B cell (primary cell): ENCODE results near the gene P2RX3. TPM values are rescaled to one million over a fixed set of nuclear protein-coding genes. Genes with fewer than 3 reads are reported as not detected.
A peak's percentile ranks its signal among the peaks of the same experiment; 100 is the strongest.

Experiments used
- ATAC-seq: fragments of 200-7000 bp; cut with Tn5 transposase; one replicate; pipeline ENCODE4 v1.10.0; 2021; ENCODE audit warnings: low read depth, mild to moderate bottlenecking, moderate number of reproducible peaks, moderate library complexity
- CTCF ChIA-PET: fragments of 350-600 bp; sonication (Branson Sonifier 250); formaldehyde crosslinking; loops from one replicate; lab custom pipeline; 2021; ENCODE audit warnings: antibody characterized with exemption, inconsistent platforms; lab: Charles Lee
- POLR2A ChIA-PET: fragments of 350-600 bp; sonication (Branson Sonifier 250); formaldehyde crosslinking; loops from one replicate; lab custom pipeline; 2021; ENCODE audit warnings: antibody characterized with exemption; lab: Charles Lee
- DNase-seq: peaks from one replicate; pipeline ENCODE4 v3.0.0; 2013
- H2AFZ ChIP-seq: 2 replicates; pipeline ENCODE4 v1.6.1; 2012; ENCODE audit warnings: mild to moderate bottlenecking, low read depth, low read length; ENCODE audit not compliant: insufficient read depth, poor library complexity, severe bottlenecking
- H3K27ac ChIP-seq, 2 donors: 1 replicate in 1 of 2; 2 replicates in 1 of 2; pipeline ENCODE4 v1.5.1; 2012 to 2013; ENCODE audit warnings: low read length in 2 of 2, mild to moderate bottlenecking in 2 of 2, moderate library complexity in 1 of 2
- H3K27me3 ChIP-seq, 4 experiments: fragments of 200-600 bp in 1 of 4; sonication (generic) in 1 of 4; replicated peaks in 1 of 4; 1 replicate in 2 of 4; 2 replicates in 2 of 4; pipeline versions ENCODE4 v1.6.1 to v1.7.0; 2013 to 2016; ENCODE audit warnings: low read length in 3 of 4, mild to moderate bottlenecking in 2 of 4, mixed read lengths in 1 of 4, moderate library complexity in 1 of 4; ENCODE audit not compliant: insufficient read depth in 4 of 4, control insufficient read depth in 3 of 4; ENCODE audit errors: control extremely low read depth in 1 of 4
- H3K36me3 ChIP-seq, 2 experiments: replicated peaks in 1 of 2; 1 replicate in 1 of 2; 2 replicates in 1 of 2; pipeline versions ENCODE4 v1.6.1 to v1.7.1; 2013; ENCODE audit warnings: low read length in 1 of 2; ENCODE audit not compliant: insufficient read depth in 2 of 2, control insufficient read depth in 1 of 2; ENCODE audit errors: control extremely low read depth in 1 of 2, extremely low read depth in 1 of 2
- H3K4me1 ChIP-seq, 2 donors: fragments of 200-600 bp in 1 of 2; sonication (generic) in 1 of 2; 1 replicate in 1 of 2; 2 replicates in 1 of 2; pipeline versions ENCODE4 v1.5.1 to v1.6.1; 2013 to 2017; ENCODE audit warnings: low read length in 2 of 2; ENCODE audit not compliant: control insufficient read depth in 2 of 2, insufficient read depth in 2 of 2
- H3K4me2 ChIP-seq: replicated peaks from 2 replicates; pipeline ENCODE3; 2012; ENCODE audit warnings: mild to moderate bottlenecking, low read depth, low read length; ENCODE audit not compliant: poor library complexity, severe bottlenecking
- H3K4me3 ChIP-seq, 5 experiments: fragments of 200-600 bp in 1 of 5; sonication (generic) in 1 of 5; 1 replicate in 3 of 5; 2 replicates in 2 of 5; pipeline versions ENCODE4 v1.5.1 to v1.7.0; 2011 to 2016; ENCODE audit warnings: low read length in 4 of 5, mild to moderate bottlenecking in 4 of 5, low read depth in 2 of 5, control low read depth in 1 of 5, moderate library complexity in 1 of 5; ENCODE audit not compliant: insufficient read depth in 1 of 5; ENCODE audit errors: control extremely low read depth in 1 of 5, extremely low read depth in 1 of 5
- H3K79me2 ChIP-seq: fragments of 200-600 bp; sonication (generic); one replicate; pipeline ENCODE4 v1.6.0; 2016; ENCODE audit warnings: low read length; ENCODE audit not compliant: control insufficient read depth, insufficient read depth
- H3K9ac ChIP-seq: fragments of 200-600 bp; sonication (generic); 2 replicates; pipeline ENCODE4 v1.6.1; 2017; ENCODE audit warnings: mild to moderate bottlenecking, low read length, moderate library complexity
- H3K9me3 ChIP-seq, 3 donors: one replicate each; pipeline versions ENCODE4 v1.6.1 to v1.7.1; 2013; ENCODE audit warnings: low read length in 2 of 3; ENCODE audit not compliant: control insufficient read depth in 2 of 3, insufficient read depth in 1 of 3; ENCODE audit errors: control extremely low read depth in 1 of 3
- H4K20me1 ChIP-seq: 2 replicates; pipeline ENCODE4 v1.6.0; 2012; ENCODE audit warnings: mild to moderate bottlenecking, low read length; ENCODE audit not compliant: insufficient read depth, control insufficient read depth, poor library complexity, severe bottlenecking
- H3K27ac Mint-ChIP-seq: one replicate; pipeline ENCODE4 v1.8.0; 2021; ENCODE audit warnings: mixed read lengths
- H3K27me3 Mint-ChIP-seq: one replicate; pipeline ENCODE4 v1.8.0; 2021; ENCODE audit warnings: mixed read lengths
- H3K4me1 Mint-ChIP-seq: one replicate; pipeline ENCODE4 v1.8.0; 2021; ENCODE audit warnings: mixed read lengths
- H3K4me3 Mint-ChIP-seq: one replicate; pipeline ENCODE4 v1.8.0; 2021; ENCODE audit warnings: mixed read lengths
- H3K9me3 Mint-ChIP-seq: one replicate; pipeline ENCODE4 v1.8.0; 2022; ENCODE audit warnings: mixed read lengths; ENCODE audit not compliant: insufficient read depth
- CTCF ChIP-seq: fragments of 200-600 bp; IDR thresholded peaks from one replicate; pipeline ENCODE4 v1.8.0; 2022; ENCODE audit warnings: antibody characterized with exemption, mild to moderate bottlenecking
- EZH2 ChIP-seq: IDR thresholded peaks from 2 replicates; pipeline ENCODE4 v1.6.1; 2012; ENCODE audit warnings: borderline replicate concordance, low read depth, mild to moderate bottlenecking, moderate library complexity, low read length; ENCODE audit not compliant: insufficient read depth, poor library complexity, severe bottlenecking
- WGBS: methylation state at CpG from one replicate; pipeline ENCODE4 v1.1.5; 2013; ENCODE audit warnings: missing lambda C conversion rate; ENCODE audit not compliant: insufficient coverage; 5-methylcytosine and 5-hydroxymethylcytosine counted together
- intact Hi-C: fragments of 100-400 bp; cut with micrococcal nuclease; formaldehyde crosslinking; loops from one replicate; pipeline ENCODE4 v1.10.0; 2022
- polyA plus RNA-seq: library from polyadenylated mRNA; depleted of rRNA; stranded (reverse); fragments of >200 nt; gene quantifications from 2 replicates; pipeline ENCODE4 v1.2.3, GENCODE V29; 2012
- total RNA-seq, 2 donors: library from RNA; stranded (reverse); fragments of 120-200 nt in 1 of 2; gene quantifications; 1 replicate in 1 of 2; 2 replicates in 1 of 2; pipeline versions ENCODE4 v1.2.3 to v1.2.4, GENCODE V29; 2013 to 2022

Gene P2RX3
- total and polyA plus RNA-seq, 2 donors (not counting 1 experiment from before 2014, with no cell fraction given) = not detected

- H2AFZ ChIP-seq = no peak overlapping the region
- TF ChIP-seq CTCF = no peak
- no peak for TF ChIP-seq EZH2
- H3K4me3 ChIP-seq = no peak overlapping the region
- H3K27me3 Mint-ChIP-seq = no peaks in the 10 kb centered on the region
- DNase-seq (no peak), ATAC-seq (no peak)
- CTCF ChIA-PET = interaction anchor here (1.1 kb wide), 1 partner anchor 18 kb away, joined by 4 read pairs; no protein-coding TSS in a partner anchor
- H3K36me3 ChIP-seq = peaks cover 0 to 58% of the 10 kb centered on the region in 2 experiments
- no CpG with 5 or more reads among the region's 5 CpGs for WGBS
- H3K9me3 ChIP-seq = no peaks in the 10 kb centered on the region
- no peaks in the 10 kb centered on the region for H3K9me3 Mint-ChIP-seq
- H3K27ac ChIP-seq = no peak overlapping the region
- H3K27ac Mint-ChIP-seq = peak overlapping the region; percentile 1
- intact Hi-C loops = no loop called here
- H3K4me1 Mint-ChIP-seq = peaks cover 31% of the 10 kb centered on the region
- POLR2A ChIA-PET = no interaction called here
- no peak overlapping the region for H3K9ac ChIP-seq
- H3K4me1 ChIP-seq = peaks cover 13 to 20% of the 10 kb centered on the region in 2 donors
- H4K20me1 ChIP-seq = no peaks in the 10 kb centered on the region
- H3K27me3 ChIP-seq = no peaks in the 10 kb centered on the region
- no peak overlapping the region for H3K4me2 ChIP-seq
- no peak overlapping the region for H3K4me3 Mint-ChIP-seq
- H3K79me2 ChIP-seq = no peaks in the 10 kb centered on the region
Measured at GRCh38 chr11:57327721-57328120, 10.4 kb upstream of the P2RX3 start.

- Mint-ChIP-seq H3K27ac (no peak overlapping the region), H3K9me3 (no peaks in the 10 kb centered on the region), H3K4me3 (no peak overlapping the region), H3K4me1 (peaks cover 35% of the 10 kb centered on the region), H3K27me3 (no peaks in the 10 kb centered on the region)
- TF ChIP-seq CTCF = no peak
- TF ChIP-seq EZH2 = no peak
- intact Hi-C loops = no loop called here
- Histone ChIP-seq H3K4me2 (no peak overlapping the region), H4K20me1 (no peaks in the 10 kb centered on the region), H3K4me3 (no peak overlapping the region), H3K9me3 (no peaks in the 10 kb centered on the region), H3K9ac (no peak overlapping the region), H3K79me2 (peaks cover 20% of the 10 kb centered on the region), H3K27ac (no peak overlapping the region), H3K36me3 (peaks cover 0 to 71% of the 10 kb centered on the region in 2 experiments), H3K4me1 (peaks cover 18 to 25% of the 10 kb centered on the region in 2 donors), H2AFZ (no peak overlapping the region), H3K27me3 (no peaks in the 10 kb centered on the region)
- CTCF ChIA-PET = interaction anchor here (1.1 kb wide), 1 partner anchor 128 kb away, joined by 3 read pairs; no protein-coding TSS in a partner anchor
- POLR2A ChIA-PET = no interaction called here
- ATAC-seq (no peak), DNase-seq (no peak)
- WGBS = 93% methylated on average over 9 of the region's 9 CpGs
Measured at GRCh38 chr11:57330029-57330428, 8.1 kb upstream of the P2RX3 start.
